ENCODE results near the gene AFM.

The AFM gene

GRCh38 chr4:73481358-73481757, at the start of gene AFM:
TSS of gene AFM (plus strand) at chr4:73481745. CDS start at chr4:73481776, 31 bp downstream.
- TF ChIP-seq ZNF274 (IDR thresholded peaks at IDR 0.05; ENCODE audit: low read depth, low read length) = no peak
- no peak within 1 kb of the TSS for H3K4me3 ChIP-seq (ENCODE audit: low read length)

- no peak overlapping the region for H3K4me3 ChIP-seq (ENCODE audit: low read length)
- TF ChIP-seq ZNF274 (IDR thresholded peaks at IDR 0.05; ENCODE audit: low read depth, low read length) = no peak
These were observed 49.8 kb upstream of the AFM start for GRCh38 chr4:73431813-73432168.

GRCh38 chr4:73432169-73433000, 49.2 kb upstream of the AFM start:
- no peak overlapping the region for H3K4me3 ChIP-seq (ENCODE audit: low read length)
- no peak for TF ChIP-seq ZNF274 (IDR thresholded peaks at IDR 0.05; ENCODE audit: low read depth, low read length)

- TF ChIP-seq ZNF274 (IDR thresholded peaks at IDR 0.05; ENCODE audit: low read depth, low read length) = no peak
- H3K4me3 ChIP-seq (ENCODE audit: low read length) = no peak overlapping the region
These were observed 48.4 kb upstream of the AFM start for GRCh38 chr4:73433140-73433539.

GRCh38 chr4:73434311-73434710, 47.2 kb upstream of the AFM start:
- no peak overlapping the region for H3K4me3 ChIP-seq (ENCODE audit: low read length)
- no peak for TF ChIP-seq ZNF274 (IDR thresholded peaks at IDR 0.05; ENCODE audit: low read depth, low read length)

- no peak within 1 kb of the TSS for H3K4me3 ChIP-seq (ENCODE audit: low read length)
- no peak for TF ChIP-seq ZNF274 (IDR thresholded peaks at IDR 0.05; ENCODE audit: low read depth, low read length)
These were observed 45.6 kb upstream of the AFM start, which contains the start of gene AFP for GRCh38 chr4:73435984-73436383. TSS of gene AFP (plus strand) at chr4:73436221. CDS start at chr4:73436263, 42 bp downstream.

GRCh38 chr4:73436674-73437557, 44.6 kb upstream of the AFM start:
- TF ChIP-seq ZNF274 (IDR thresholded peaks at IDR 0.05; ENCODE audit: low read depth, low read length) = no peak
- H3K4me3 ChIP-seq (ENCODE audit: low read length) = no peak overlapping the region

- H3K4me3 ChIP-seq (ENCODE audit: low read length) = no peak overlapping the region
- TF ChIP-seq ZNF274 (IDR thresholded peaks at IDR 0.05; ENCODE audit: low read depth, low read length) = no peak
These were observed 44.0 kb upstream of the AFM start for GRCh38 chr4:73437558-73437956.

GRCh38 chr4:73438048-73438447, 43.5 kb upstream of the AFM start:
- no peak overlapping the region for H3K4me3 ChIP-seq (ENCODE audit: low read length)
- TF ChIP-seq ZNF274 (IDR thresholded peaks at IDR 0.05; ENCODE audit: low read depth, low read length) = no peak

- no peak overlapping the region for H3K4me3 ChIP-seq (ENCODE audit: low read length)
- no peak for TF ChIP-seq ZNF274 (IDR thresholded peaks at IDR 0.05; ENCODE audit: low read depth, low read length)
These were observed 42.8 kb upstream of the AFM start for GRCh38 chr4:73438582-73439215.

- no peak for TF ChIP-seq ZNF274 (IDR thresholded peaks at IDR 0.05; ENCODE audit: low read depth, low read length)
- no peak overlapping the region for H3K4me3 ChIP-seq (ENCODE audit: low read length)
These were observed 42.1 kb upstream of the AFM start for GRCh38 chr4:73439445-73439844.

- no peak for TF ChIP-seq ZNF274 (IDR thresholded peaks at IDR 0.05; ENCODE audit: low read depth, low read length)
- H3K4me3 ChIP-seq (ENCODE audit: low read length) = no peak overlapping the region
These were observed 41.6 kb upstream of the AFM start for GRCh38 chr4:73439991-73440390.

GRCh38 chr4:73440653-73441052, 40.9 kb upstream of the AFM start:
- no peak for TF ChIP-seq ZNF274 (IDR thresholded peaks at IDR 0.05; ENCODE audit: low read depth, low read length)
- no peak overlapping the region for H3K4me3 ChIP-seq (ENCODE audit: low read length)

- TF ChIP-seq ZNF274 (IDR thresholded peaks at IDR 0.05; ENCODE audit: low read depth, low read length) = no peak
- no peak overlapping the region for H3K4me3 ChIP-seq (ENCODE audit: low read length)
These were observed 39.3 kb upstream of the AFM start for GRCh38 chr4:73442275-73442674.
